GM21381 (cell line): ENCODE data around the gene ARAP2.
"Not testable (repeated sequence)": the region's sequence is repeated elsewhere in the genome, so short reads cannot be mapped to it uniquely, and the experiment has no call there.

Experiments
- ATAC-seq: cut with Tn5 transposase; IDR thresholded peaks from one replicate; pipeline ENCODE4 v1.9.1; 2021; ENCODE audit warnings: mild to moderate bottlenecking, moderate library complexity; ENCODE audit not compliant: unreplicated experiment

The ARAP2 gene

DNA sequence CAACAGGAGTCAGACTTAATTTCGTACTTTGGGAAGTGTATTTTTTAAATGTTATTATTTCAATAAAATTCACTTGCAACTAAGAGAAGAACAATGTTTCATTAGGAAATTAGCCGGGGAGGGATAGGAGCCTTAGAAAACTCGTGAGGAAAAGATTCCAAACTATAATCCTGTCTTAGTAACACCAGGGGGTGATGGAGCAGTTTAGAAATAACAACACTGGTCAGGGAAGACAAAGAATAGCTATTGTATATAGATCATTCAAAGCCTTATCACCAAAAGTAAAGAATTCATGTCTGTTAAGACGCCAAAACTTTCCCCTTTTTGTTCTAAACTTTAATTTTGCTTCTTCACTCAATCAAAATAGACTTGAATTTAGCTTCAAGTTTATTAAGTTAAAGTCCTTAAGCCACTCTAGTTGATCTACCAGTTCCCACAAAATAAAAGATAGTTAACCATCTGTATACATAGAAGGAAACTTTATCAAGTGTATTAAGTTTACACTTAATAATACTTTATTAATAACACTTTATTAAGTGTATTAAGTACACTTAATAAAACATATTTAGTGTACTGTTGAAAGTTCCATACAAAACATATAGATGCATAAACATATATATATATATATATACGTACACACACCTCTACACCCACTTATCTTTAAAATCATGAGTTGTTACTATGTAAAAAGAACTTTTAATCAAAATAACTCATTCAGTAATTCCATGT, 60.5 kb downstream of the ARAP2 start:
- no peak for ATAC-seq

- ATAC-seq = no peak
Measured at GRCh38 chr4:36183232-36183631, 61.1 kb downstream of the ARAP2 start.

DNA sequence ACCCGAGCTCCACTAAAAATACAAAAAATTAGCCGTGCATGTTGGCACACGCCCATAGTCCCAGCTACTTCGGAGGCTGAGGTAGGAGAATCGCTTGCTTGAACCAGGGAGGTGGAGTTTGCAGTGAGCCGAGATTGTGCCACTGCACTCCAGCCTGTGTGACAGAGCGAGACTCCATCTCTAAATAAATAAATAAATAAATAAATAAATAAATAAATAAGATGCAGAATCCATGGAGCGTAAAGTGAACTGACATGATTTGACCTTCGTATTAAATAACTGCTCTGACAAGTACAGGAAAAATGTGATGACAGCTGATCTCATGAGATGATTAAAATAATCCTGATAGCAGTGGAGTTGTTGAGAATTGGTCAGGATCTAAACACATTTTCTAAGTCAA, 62.0 kb downstream of the ARAP2 start:
- not testable (repeated sequence) for ATAC-seq

DNA sequence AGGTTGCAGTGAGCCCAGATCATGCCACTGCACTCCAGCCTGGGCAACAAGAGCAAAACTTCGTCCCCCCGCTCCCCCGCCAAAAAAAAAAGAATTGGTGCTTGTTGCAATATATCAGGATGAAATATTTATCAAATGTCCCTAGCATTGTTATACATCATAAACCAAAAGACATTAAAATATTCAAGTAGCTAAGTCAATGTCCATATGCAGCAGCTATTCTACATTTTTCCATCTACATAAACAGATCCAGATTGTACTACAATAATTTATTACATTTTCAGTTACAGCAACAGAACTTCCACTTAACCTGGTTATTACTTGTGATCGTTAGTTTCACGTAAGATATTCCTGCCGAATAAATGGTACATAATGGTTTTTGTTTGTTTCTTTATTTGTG, 64.1 kb downstream of the ARAP2 start:
- no peak for ATAC-seq

GRCh38 chr4:36178484-36178883, 65.8 kb downstream of the ARAP2 start:
- no peak for ATAC-seq

GRCh38 chr4:36177946-36178345, 66.4 kb downstream of the ARAP2 start:
- no peak for ATAC-seq

GRCh38 chr4:36174570-36174969, 69.7 kb downstream of the ARAP2 start:
- ATAC-seq = no peak

DNA sequence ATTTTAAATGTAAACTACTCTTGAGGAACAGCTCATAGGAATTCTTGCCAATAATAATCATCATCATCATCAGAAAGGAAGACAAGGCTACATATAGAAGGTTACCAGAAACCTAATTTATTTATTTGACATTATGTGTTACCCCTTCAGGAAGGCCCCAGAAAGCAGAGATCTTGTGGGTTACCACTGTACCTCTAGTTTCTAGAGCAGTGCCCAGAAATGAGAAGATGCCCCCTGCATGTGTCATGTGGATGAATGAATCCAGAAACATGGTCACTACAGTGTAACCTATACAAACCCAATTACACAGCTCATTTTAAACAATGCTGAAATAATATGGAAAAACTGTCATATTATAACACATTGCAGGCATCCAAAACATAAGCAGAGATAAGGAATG, 70.4 kb downstream of the ARAP2 start:
- ATAC-seq = no peak

DNA sequence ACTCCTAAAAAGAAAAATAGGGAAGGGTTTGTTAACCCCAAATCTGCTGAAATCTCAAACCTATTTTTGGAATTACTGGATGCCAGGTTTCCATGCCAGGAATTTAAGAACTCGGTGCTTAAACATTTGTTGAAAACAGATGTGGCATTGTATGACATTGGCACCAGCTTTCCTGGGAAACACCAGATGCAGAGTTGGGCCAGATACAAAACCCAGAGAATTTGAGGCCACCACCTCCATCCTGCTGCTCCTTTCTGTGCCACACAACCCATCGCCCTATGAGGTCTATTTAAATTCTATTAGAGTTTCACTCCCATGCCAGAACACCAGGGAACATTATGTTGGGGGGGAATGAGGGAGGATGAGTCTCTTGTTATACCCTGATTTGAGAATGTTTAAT, 71.7 kb downstream of the ARAP2 start:
- ATAC-seq = no peak

GRCh38 chr4:36168127-36168878, 76.0 kb downstream of the ARAP2 start:
- ATAC-seq = no peak

- ATAC-seq = no peak
Measured at GRCh38 chr4:36165631-36166005, 78.7 kb downstream of the ARAP2 start.

DNA sequence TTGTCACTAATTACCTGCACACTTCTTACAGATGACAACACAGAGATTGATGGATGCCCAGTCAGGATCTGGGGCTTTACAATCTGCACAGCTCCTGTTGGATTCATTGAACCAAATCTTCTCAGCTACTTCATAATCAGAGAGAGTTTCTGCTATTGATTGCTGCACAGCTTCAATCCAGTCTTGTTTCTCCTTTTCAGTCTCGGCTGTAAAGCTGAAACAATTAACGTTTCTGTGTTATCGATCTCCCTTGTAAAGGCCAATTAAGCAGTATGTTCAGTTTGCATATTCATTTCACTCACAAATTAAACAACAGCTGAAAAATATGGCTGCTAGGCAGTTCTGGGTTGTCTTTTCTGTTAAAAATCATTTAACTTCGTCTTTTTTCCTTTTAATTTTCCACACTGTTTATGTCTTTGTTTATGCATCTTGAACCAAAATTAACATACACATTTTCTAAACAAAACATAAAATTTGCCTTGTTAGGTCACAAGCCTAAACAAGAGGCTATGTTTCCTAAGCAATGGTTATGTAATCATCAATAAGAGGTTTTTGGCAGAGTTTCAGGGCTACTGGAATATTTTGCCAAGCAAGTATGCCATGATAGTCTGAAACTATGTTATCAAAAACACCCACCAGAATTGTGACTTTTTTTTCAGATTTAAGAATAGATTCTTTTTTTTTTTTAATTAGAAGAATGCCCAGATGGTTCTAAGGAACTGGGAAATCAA, 79.2 kb downstream of the ARAP2 start:
- ATAC-seq = no peak

GRCh38 chr4:36163198-36163597, 81.1 kb downstream of the ARAP2 start:
- ATAC-seq = no peak

DNA sequence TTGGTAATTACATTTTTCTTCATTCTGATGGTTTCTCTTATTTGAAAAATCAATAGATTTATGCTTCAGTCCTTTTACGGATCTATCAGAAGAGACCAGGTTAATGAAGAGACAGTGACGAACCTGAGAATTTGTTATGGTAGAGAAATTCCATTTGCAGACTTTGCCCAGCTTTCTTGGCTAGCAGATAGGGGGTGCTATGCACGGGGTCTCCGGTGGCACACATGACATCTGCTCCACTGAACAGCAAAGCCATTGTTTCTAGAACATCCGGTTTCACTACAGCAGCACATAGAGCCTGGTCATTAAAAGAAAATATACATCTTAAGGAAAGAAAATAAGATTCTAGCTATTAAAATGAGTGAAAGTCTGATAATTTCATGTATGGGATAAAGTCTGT, 85.1 kb downstream of the ARAP2 start:
- ATAC-seq = no peak

DNA sequence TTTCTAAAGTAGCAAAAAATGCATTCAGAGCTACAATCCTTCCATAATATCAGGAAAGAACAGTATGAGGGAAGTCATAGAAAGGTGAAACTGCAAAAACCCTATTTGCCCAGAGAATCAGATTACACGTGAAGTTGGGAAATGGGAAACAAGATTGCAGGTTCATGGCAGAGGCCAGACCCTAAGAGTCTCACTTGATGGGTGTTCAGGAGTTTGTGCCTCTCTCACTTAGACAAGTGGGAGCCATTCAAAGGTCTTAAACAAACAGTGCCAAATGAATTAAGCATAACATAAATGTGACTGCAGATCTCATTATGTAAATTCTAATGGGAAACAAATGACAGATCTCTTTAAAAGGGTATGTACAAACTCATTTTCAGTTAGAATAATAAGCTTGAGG, 91.6 kb downstream of the ARAP2 start:
- no peak for ATAC-seq

DNA sequence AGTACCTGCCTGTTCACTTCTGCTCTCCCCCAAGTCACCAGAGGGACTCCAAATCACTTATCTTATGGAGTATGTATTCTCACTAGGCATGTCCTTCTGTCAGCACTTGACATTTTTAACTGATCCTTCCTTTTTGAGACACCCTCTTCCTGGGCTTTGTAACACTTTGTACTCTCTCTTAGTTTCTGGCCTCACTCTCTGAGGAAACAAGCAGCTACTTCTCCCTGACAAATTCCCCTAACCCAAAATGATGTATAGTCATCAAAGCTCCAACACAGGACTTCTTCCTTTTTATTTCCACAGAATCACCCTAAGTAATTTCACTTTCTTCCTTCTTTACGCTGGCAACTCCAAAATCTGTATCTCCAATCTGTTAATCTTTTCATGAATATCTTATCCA, 101.8 kb downstream of the ARAP2 start:
- no peak for ATAC-seq

DNA sequence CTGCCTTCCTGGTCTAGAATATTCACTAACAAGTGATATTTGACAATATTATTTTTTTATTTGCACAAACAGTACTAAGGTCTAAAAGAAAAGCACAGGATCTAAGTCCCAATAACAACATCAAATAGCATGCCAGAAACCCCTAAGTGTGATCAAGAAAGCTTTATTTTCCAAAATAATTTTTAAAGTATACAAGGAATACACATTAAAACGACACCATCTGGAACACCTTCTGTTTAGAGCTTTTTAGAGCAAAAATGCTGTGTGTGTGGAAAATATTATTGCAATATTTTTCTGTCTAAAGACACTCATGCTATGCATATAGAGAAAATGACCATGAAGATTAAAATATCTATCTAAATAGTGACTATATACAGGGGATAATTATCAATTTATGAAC, 103.1 kb downstream of the ARAP2 start:
- no peak for ATAC-seq

- no peak for ATAC-seq
Measured at GRCh38 chr4:36140421-36140820, 103.9 kb downstream of the ARAP2 start.

- ATAC-seq = no peak
Measured at GRCh38 chr4:36138220-36138619, 106.1 kb downstream of the ARAP2 start.

DNA sequence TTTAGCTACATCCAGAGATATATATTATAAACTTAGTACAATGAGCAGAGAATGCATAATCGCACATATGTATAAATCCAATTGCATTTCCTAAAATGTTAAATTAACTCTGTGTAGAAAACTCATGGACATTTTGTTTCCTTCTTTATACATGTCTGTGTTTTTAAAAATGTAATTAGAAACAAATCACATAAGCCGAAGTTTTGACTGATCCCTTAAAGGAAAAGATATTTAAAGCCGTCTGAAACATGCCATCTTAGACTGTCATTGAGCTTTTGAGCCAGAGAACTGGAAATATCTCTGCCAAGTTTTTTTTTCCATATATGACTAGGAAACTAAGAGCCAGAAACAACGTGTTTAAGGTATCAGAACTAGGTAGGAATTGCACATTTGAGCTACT, 107.0 kb downstream of the ARAP2 start:
- no peak for ATAC-seq

DNA sequence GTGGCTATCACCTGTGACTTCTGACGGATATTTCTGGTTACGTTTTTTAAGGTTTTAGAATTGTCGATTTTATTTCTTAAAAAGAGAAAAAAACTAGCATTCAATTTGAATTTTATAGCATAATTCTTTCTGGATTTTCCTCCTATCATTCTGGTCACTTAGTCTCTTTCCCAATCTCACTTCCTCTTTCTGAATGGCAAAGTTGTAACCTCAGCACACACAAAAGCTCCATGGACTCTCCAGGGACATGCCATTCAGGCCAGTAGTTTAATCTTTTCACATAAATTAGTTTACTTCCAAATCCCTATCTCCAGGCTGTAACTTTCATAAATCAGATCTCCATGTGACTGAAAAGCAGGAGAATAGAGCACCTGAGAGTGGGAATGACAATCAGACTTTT, 110.7 kb downstream of the ARAP2 start:
- ATAC-seq = no peak

DNA sequence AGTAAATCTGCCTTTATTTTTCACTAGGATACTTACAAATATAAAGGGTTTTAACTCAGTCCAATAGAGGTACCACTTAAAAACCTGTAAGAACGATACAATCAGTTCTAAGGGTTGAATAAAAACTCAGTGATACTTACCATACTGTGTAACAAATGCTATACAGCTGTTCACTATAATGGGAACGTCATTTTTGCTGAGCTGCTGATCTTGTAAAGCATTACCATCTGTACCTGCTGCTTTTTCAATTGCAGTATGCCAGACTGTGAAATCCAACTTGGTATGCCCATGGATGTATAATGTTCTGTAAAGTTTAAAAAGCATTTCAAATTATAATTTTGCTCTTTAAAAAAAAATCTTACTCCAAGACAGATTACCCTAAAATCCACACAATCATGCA, 111.2 kb downstream of the ARAP2 start:
- no peak for ATAC-seq
